ENCODE data around the gene SRP9.
"Not testable (repeated sequence)": the region's sequence is repeated elsewhere in the genome, so short reads cannot be mapped to it uniquely, and the experiment has no call there.

The SRP9 gene

GRCh38 chr1:225820522-225821120, 43.0 kb downstream of the SRP9 start:
- intact Hi-C loops (cut with micrococcal nuclease) = no loop called here
- H3K9me3 Mint-ChIP-seq = no peaks in the 10 kb centered on the region
- H3K27ac Mint-ChIP-seq = no peak overlapping the region
- no peak overlapping the region for H3K4me3 Mint-ChIP-seq
- H3K27me3 Mint-ChIP-seq = no peaks in the 10 kb centered on the region
- H3K36me3 Mint-ChIP-seq (ENCODE audit: low read depth) = peaks cover 43% of the 10 kb centered on the region
- peaks cover 50% of the 10 kb centered on the region for H3K4me1 Mint-ChIP-seq (ENCODE audit: low read depth)

- peaks cover 46% of the 10 kb centered on the region for H3K36me3 Mint-ChIP-seq (ENCODE audit: low read depth)
- no peaks in the 10 kb centered on the region for H3K9me3 Mint-ChIP-seq
- H3K4me3 Mint-ChIP-seq = no peak overlapping the region
- intact Hi-C loops (cut with micrococcal nuclease) = no loop called here
- peaks cover 55% of the 10 kb centered on the region for H3K4me1 Mint-ChIP-seq (ENCODE audit: low read depth)
- H3K27ac Mint-ChIP-seq = no peak overlapping the region
- no peaks in the 10 kb centered on the region for H3K27me3 Mint-ChIP-seq
Measured at GRCh38 chr1:225822655-225823403, 45.2 kb downstream of the SRP9 start.

GRCh38 chr1:225823811-225824261, 46.2 kb downstream of the SRP9 start:
- Mint-ChIP-seq H3K4me1 (ENCODE audit: low read depth) (peaks cover 50% of the 10 kb centered on the region), H3K27me3 (no peaks in the 10 kb centered on the region), H3K9me3 (no peaks in the 10 kb centered on the region), H3K27ac (no peak overlapping the region), H3K4me3 (no peak overlapping the region), H3K36me3 (ENCODE audit: low read depth) (peaks cover 51% of the 10 kb centered on the region)
- intact Hi-C loops (cut with micrococcal nuclease) = no loop called here

- H3K27ac Mint-ChIP-seq = no peak overlapping the region
Measured at GRCh38 chr1:225824533-225824941, 46.9 kb downstream of the SRP9 start.

GRCh38 chr1:225825078-225825477, 47.5 kb downstream of the SRP9 start:
- peaks cover 58% of the 10 kb centered on the region for H3K4me1 Mint-ChIP-seq (ENCODE audit: low read depth)
- no peaks in the 10 kb centered on the region for H3K9me3 Mint-ChIP-seq
- no peaks in the 10 kb centered on the region for H3K27me3 Mint-ChIP-seq
- H3K4me3 Mint-ChIP-seq = no peak overlapping the region
- intact Hi-C loops (cut with micrococcal nuclease) = no loop called here
- peaks cover 53% of the 10 kb centered on the region for H3K36me3 Mint-ChIP-seq (ENCODE audit: low read depth)
- peak overlapping the region; percentile 66 for H3K27ac Mint-ChIP-seq

More at GRCh38 chr1:225824533-225824941, 46.9 kb downstream of the SRP9 start:
- H3K4me3 Mint-ChIP-seq = no peak overlapping the region
- peaks cover 53% of the 10 kb centered on the region for H3K4me1 Mint-ChIP-seq (ENCODE audit: low read depth)
- peaks cover 53% of the 10 kb centered on the region for H3K36me3 Mint-ChIP-seq (ENCODE audit: low read depth)
- intact Hi-C loops (cut with micrococcal nuclease) = no loop called here
- H3K9me3 Mint-ChIP-seq = no peaks in the 10 kb centered on the region
- H3K27me3 Mint-ChIP-seq = no peaks in the 10 kb centered on the region

GRCh38 chr1:225825607-225826007, 48.0 kb downstream of the SRP9 start:
- Mint-ChIP-seq H3K36me3 (ENCODE audit: low read depth) (peaks cover 53% of the 10 kb centered on the region), H3K27me3 (no peaks in the 10 kb centered on the region), H3K4me3 (peak overlapping the region; percentile 45), H3K9me3 (no peaks in the 10 kb centered on the region), H3K4me1 (ENCODE audit: low read depth) (peaks cover 60% of the 10 kb centered on the region), H3K27ac (peak overlapping the region; percentile 66)
- intact Hi-C loops (cut with micrococcal nuclease) = no loop called here

GRCh38 chr1:225827076-225827475, 49.5 kb downstream of the SRP9 start:
- Mint-ChIP-seq H3K36me3 (ENCODE audit: low read depth) (peaks cover 61% of the 10 kb centered on the region), H3K27me3 (no peaks in the 10 kb centered on the region), H3K9me3 (no peaks in the 10 kb centered on the region), H3K4me1 (ENCODE audit: low read depth) (peaks cover 59% of the 10 kb centered on the region), H3K27ac (peak overlapping the region; percentile 66), H3K4me3 (no peak overlapping the region)
- intact Hi-C loops (cut with micrococcal nuclease) = no loop called here

GRCh38 chr1:225828706-225829345, 51.2 kb downstream of the SRP9 start:
- Mint-ChIP-seq H3K27me3 (no peaks in the 10 kb centered on the region), H3K9me3 (no peaks in the 10 kb centered on the region), H3K36me3 (ENCODE audit: low read depth) (peaks cover 69% of the 10 kb centered on the region), H3K27ac (no peak overlapping the region), H3K4me3 (no peak overlapping the region), H3K4me1 (ENCODE audit: low read depth) (peaks cover 52% of the 10 kb centered on the region)
- intact Hi-C loops (cut with micrococcal nuclease) = no loop called here

GRCh38 chr1:225830841-225831240, 53.2 kb downstream of the SRP9 start:
- Mint-ChIP-seq H3K27me3 (no peaks in the 10 kb centered on the region), H3K4me3 (no peak overlapping the region), H3K9me3 (no peaks in the 10 kb centered on the region), H3K4me1 (ENCODE audit: low read depth) (peaks cover 32% of the 10 kb centered on the region), H3K36me3 (ENCODE audit: low read depth) (peaks cover 82% of the 10 kb centered on the region), H3K27ac (no peak overlapping the region)
- intact Hi-C loops (cut with micrococcal nuclease) = no loop called here

GRCh38 chr1:225834417-225835329, 57.0 kb downstream of the SRP9 start:
- intact Hi-C loops (cut with micrococcal nuclease) = no loop called here
- Mint-ChIP-seq H3K27ac (no peak overlapping the region), H3K36me3 (ENCODE audit: low read depth) (peaks cover 97% of the 10 kb centered on the region), H3K9me3 (no peaks in the 10 kb centered on the region), H3K27me3 (no peaks in the 10 kb centered on the region), H3K4me1 (ENCODE audit: low read depth) (peaks cover 12% of the 10 kb centered on the region), H3K4me3 (no peak overlapping the region)

GRCh38 chr1:225835856-225836255, 58.2 kb downstream of the SRP9 start:
- peak overlapping the region; percentile 34 for H3K27ac Mint-ChIP-seq

GRCh38 chr1:225836296-225836695, 58.7 kb downstream of the SRP9 start:
- H3K4me3 Mint-ChIP-seq; H3K27ac Mint-ChIP-seq; H3K27me3 Mint-ChIP-seq; H3K9me3 Mint-ChIP-seq; H3K4me1 Mint-ChIP-seq (ENCODE audit: low read depth); intact Hi-C loops (cut with micrococcal nuclease): not testable (repeated sequence)
- peaks cover 97% of the 10 kb centered on the region for H3K36me3 Mint-ChIP-seq (ENCODE audit: low read depth)

More at GRCh38 chr1:225835856-225836255, 58.2 kb downstream of the SRP9 start:
- H3K4me3 Mint-ChIP-seq = no peak overlapping the region
- peaks cover 97% of the 10 kb centered on the region for H3K36me3 Mint-ChIP-seq (ENCODE audit: low read depth)
- intact Hi-C loops (cut with micrococcal nuclease) = no loop called here
- H3K27me3 Mint-ChIP-seq = no peaks in the 10 kb centered on the region
- H3K9me3 Mint-ChIP-seq = no peaks in the 10 kb centered on the region
- H3K4me1 Mint-ChIP-seq (ENCODE audit: low read depth) = peaks cover 6% of the 10 kb centered on the region

- Mint-ChIP-seq H3K27me3 (no peaks in the 10 kb centered on the region), H3K27ac (no peak overlapping the region)
- intact Hi-C loops (cut with micrococcal nuclease) = no loop called here
Measured at GRCh38 chr1:225838793-225839192, 61.2 kb downstream of the SRP9 start.

More at GRCh38 chr1:225838793-225839192, 61.2 kb downstream of the SRP9 start:
- H3K9me3 Mint-ChIP-seq = no peaks in the 10 kb centered on the region
- peaks cover 6% of the 10 kb centered on the region for H3K4me1 Mint-ChIP-seq (ENCODE audit: low read depth)
- no peak overlapping the region for H3K4me3 Mint-ChIP-seq
- peaks cover 93% of the 10 kb centered on the region for H3K36me3 Mint-ChIP-seq (ENCODE audit: low read depth)

Measured in dendritic cell treated with granulocyte-macrophage colony-stimulating factor and Interleukin-4, amounts not matched to agents 40 ng/mL and 50 ng/mL, for 4 days (primary cell).